ENCODE measurements around the gene NUTM2A.
"Not testable (repeated sequence)": the region's sequence is repeated elsewhere in the genome, so short reads cannot be mapped to it uniquely, and the experiment has no call there.

NUTM2A gene

GRCh38 chr10:87248818-87249353 lies 23.6 kb downstream of the NUTM2A start:
- not testable (repeated sequence) for DNase-seq (ENCODE audit: low read depth)

- DNase-seq (ENCODE audit: low read depth): not testable (repeated sequence)
Measured at GRCh38 chr10:87280749-87281392, 55.6 kb downstream of the NUTM2A start.
